IPS-15b (cell line): ENCODE results near the gene UBQLN1.

Experiments used
- H3K27me3 ChIP-seq: one replicate; pipeline ENCODE4 v1.6.1; 2013; ENCODE audit warnings: low read length; ENCODE audit not compliant: control insufficient read depth, insufficient read depth
- H3K36me3 ChIP-seq: one replicate; pipeline ENCODE4 v1.6.1; 2013; ENCODE audit warnings: low read length; ENCODE audit not compliant: control insufficient read depth, insufficient read depth
- H3K4me1 ChIP-seq: one replicate; pipeline ENCODE4 v1.6.1; 2013; ENCODE audit warnings: mild to moderate bottlenecking, low read length; ENCODE audit not compliant: control insufficient read depth, insufficient read depth
- H3K4me3 ChIP-seq: one replicate; pipeline ENCODE4 v1.5.1; 2013; ENCODE audit warnings: low read depth, low read length
- H3K9ac ChIP-seq: one replicate; pipeline ENCODE4 v1.6.1; 2013; ENCODE audit warnings: low read depth, mild to moderate bottlenecking, low read length
- H3K9me3 ChIP-seq: one replicate; pipeline ENCODE4 v1.6.1; 2013; ENCODE audit warnings: mild to moderate bottlenecking, low read length; ENCODE audit not compliant: control insufficient read depth, insufficient read depth

UBQLN1 gene

GRCh38 chr9:83680233-83680632 lies 27.5 kb downstream of the UBQLN1 start:
- Histone ChIP-seq H3K9me3 (no peaks in the 10 kb centered on the region), H3K9ac (no peak overlapping the region), H3K4me1 (peaks cover 8% of the 10 kb centered on the region), H3K4me3 (no peak overlapping the region), H3K27me3 (no peaks in the 10 kb centered on the region), H3K36me3 (peaks cover 11% of the 10 kb centered on the region)

- Histone ChIP-seq H3K9ac (no peak overlapping the region), H3K36me3 (peaks cover 11% of the 10 kb centered on the region), H3K4me3 (no peak overlapping the region), H3K9me3 (no peaks in the 10 kb centered on the region), H3K27me3 (no peaks in the 10 kb centered on the region), H3K4me1 (peaks cover 8% of the 10 kb centered on the region)
Observed at GRCh38 chr9:83677596-83677995, 30.2 kb downstream of the UBQLN1 start.

DNA sequence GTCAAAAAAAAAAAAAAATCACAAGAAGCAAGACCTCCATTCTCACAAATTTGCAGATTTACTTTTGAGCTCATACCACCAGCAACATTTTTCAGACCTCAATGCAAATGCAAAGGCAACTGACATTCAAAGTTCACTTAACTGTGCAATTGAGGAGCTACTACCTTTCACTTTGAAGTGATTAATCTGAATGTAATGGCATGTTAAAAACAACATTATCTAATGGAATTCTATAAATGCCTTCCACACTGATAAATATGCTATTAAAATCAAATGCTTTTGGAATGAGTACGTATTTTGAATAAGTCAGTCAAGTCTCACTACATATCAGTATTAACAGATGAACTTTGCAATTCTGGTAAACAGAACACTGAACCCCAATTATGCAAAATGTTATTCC lies 32.3 kb downstream of the UBQLN1 start:
- H3K9ac ChIP-seq = no peak overlapping the region
- no peak overlapping the region for H3K4me3 ChIP-seq
- H3K27me3 ChIP-seq = no peaks in the 10 kb centered on the region
- no peaks in the 10 kb centered on the region for H3K9me3 ChIP-seq
- peaks cover 4% of the 10 kb centered on the region for H3K36me3 ChIP-seq
- peaks cover under 1% of the 10 kb centered on the region for H3K4me1 ChIP-seq

DNA sequence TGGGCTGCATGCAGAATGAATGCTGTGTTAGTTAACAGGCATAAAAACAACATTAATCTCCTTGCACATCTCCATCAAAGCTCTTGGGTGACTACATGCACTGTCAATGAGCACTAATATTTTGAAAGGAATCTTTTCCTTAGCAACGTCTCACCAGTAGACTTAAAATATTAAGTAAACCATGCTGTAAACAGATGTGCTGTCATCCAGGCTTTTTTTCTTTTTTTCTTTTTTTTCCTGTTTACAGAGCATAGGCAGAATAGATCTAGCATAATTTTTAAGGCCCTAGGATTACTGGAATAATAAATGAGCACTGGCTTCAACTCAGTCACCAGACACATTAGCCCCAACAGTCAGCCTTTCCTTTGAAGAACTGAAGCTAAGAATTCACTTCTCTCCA lies 36.3 kb downstream of the UBQLN1 start:
- peaks cover under 1% of the 10 kb centered on the region for H3K36me3 ChIP-seq
- H3K4me3 ChIP-seq = no peak overlapping the region
- no peaks in the 10 kb centered on the region for H3K27me3 ChIP-seq
- no peak overlapping the region for H3K9ac ChIP-seq
- H3K4me1 ChIP-seq = no peaks in the 10 kb centered on the region
- H3K9me3 ChIP-seq = no peaks in the 10 kb centered on the region

- Histone ChIP-seq H3K4me3 (no peak overlapping the region), H3K9ac (no peak overlapping the region), H3K27me3 (no peaks in the 10 kb centered on the region), H3K36me3 (no peaks in the 10 kb centered on the region), H3K4me1 (no peaks in the 10 kb centered on the region), H3K9me3 (no peaks in the 10 kb centered on the region)
Observed at GRCh38 chr9:83670381-83670780, 37.4 kb downstream of the UBQLN1 start.

DNA sequence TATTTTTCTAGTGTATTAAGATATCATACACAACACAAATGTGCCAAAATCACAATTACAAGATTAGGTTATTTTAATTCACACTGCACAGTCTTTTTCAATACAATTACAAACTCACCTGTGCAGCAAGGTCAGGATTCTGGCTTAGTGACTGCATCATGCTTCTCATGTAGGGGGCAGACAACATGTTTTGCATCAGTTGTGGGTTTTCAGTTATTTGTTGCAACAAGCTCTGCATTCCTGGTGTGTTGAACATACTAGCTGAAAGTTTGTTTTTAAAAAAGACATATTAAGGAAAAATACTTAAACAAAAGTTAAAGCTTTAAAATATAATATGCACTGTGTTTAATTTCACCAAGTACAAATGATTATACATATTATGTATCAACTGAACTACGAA lies 38.7 kb downstream of the UBQLN1 start:
- Histone ChIP-seq H3K27me3 (no peaks in the 10 kb centered on the region), H3K9me3 (no peaks in the 10 kb centered on the region), H3K4me3 (no peak overlapping the region), H3K36me3 (no peaks in the 10 kb centered on the region), H3K4me1 (no peaks in the 10 kb centered on the region), H3K9ac (no peak overlapping the region)

DNA sequence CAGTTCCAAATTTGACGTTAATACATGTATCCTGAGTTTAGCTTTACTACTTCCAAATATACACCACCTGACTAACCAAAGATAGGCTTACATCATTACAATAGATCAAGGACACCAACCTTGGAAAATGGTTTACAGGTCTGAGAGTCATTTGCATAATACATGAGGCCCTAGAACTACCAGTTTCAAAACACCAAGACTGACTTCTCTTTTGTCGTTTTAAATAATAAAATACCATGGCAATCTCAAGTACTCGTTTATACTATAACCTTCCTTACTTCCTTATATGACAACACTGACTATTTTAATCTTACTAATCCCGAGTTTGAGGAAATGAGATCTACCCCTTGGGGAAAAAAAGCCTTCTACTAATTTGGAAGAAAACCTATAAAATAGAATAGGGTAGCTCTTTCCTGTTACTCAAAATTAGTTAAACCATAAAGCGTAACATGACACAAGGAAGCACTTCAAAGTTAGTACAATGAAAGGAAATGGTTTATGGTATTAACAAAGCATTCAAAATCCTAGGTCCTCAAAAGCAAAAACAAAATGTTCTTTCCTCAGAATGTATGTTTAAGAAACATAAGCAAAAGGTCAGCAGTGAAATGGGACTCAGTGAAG lies 42.1 kb downstream of the UBQLN1 start:
- no peaks in the 10 kb centered on the region for H3K36me3 ChIP-seq
- H3K4me3 ChIP-seq = no peak overlapping the region
- no peaks in the 10 kb centered on the region for H3K9me3 ChIP-seq
- no peak overlapping the region for H3K9ac ChIP-seq
- no peaks in the 10 kb centered on the region for H3K27me3 ChIP-seq
- H3K4me1 ChIP-seq = no peaks in the 10 kb centered on the region

DNA sequence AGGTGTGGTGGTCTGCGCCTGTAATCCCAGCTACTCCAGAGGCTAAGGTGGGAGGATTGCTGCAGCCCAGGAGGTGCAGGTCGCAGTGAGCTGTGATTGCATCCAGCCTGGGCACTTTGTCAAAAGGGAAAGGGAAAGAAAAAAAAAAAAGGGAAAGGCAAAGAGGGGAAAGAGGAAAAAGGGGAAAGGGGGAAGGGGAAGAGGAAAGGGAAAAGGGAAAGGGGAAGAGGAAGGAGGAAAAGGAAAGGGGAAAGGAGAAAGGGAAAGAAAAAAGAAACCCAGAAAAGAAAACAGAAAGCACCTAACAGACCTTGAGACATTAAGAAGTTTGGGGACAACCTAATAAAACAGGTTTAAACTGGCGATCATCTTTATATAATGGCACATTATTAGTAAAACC lies 44.8 kb downstream of the UBQLN1 start:
- Histone ChIP-seq H3K27me3 (no peaks in the 10 kb centered on the region), H3K9ac (no peak overlapping the region), H3K4me3 (no peak overlapping the region), H3K4me1 (no peaks in the 10 kb centered on the region), H3K36me3 (no peaks in the 10 kb centered on the region), H3K9me3 (no peaks in the 10 kb centered on the region)

DNA sequence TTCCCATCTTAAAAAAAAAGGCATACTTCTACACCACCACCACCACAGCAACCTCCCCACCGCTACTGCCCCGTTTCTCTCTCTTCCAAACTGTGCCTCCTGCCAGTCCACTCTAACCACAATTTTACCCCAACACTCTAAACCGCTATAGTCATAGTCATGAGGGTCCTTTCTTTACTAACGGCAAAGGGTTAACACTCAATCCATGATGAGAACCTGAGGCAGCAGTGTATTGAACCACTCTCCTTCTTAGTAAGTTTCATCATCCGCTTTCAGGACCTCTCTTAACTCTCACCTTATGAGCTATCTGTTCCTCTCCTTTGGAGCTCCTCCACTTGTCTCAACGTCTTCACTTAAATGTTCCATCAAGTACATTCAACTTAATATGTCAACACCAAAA lies 50.8 kb downstream of the UBQLN1 start:
- Histone ChIP-seq H3K27me3 (no peaks in the 10 kb centered on the region), H3K9ac (no peak overlapping the region), H3K9me3 (no peaks in the 10 kb centered on the region), H3K4me1 (no peaks in the 10 kb centered on the region), H3K36me3 (no peaks in the 10 kb centered on the region), H3K4me3 (no peak overlapping the region)

GRCh38 chr9:83656032-83656680 lies 51.6 kb downstream of the UBQLN1 start:
- H3K9me3 ChIP-seq = no peaks in the 10 kb centered on the region

GRCh38 chr9:83655433-83655832 lies 52.3 kb downstream of the UBQLN1 start:
- no peak overlapping the region for H3K9ac ChIP-seq
- no peaks in the 10 kb centered on the region for H3K9me3 ChIP-seq
- no peaks in the 10 kb centered on the region for H3K27me3 ChIP-seq
- H3K36me3 ChIP-seq = no peaks in the 10 kb centered on the region
- H3K4me3 ChIP-seq = no peak overlapping the region
- H3K4me1 ChIP-seq = no peaks in the 10 kb centered on the region

More at GRCh38 chr9:83656032-83656680, 51.6 kb downstream of the UBQLN1 start:
- Histone ChIP-seq H3K36me3 (no peaks in the 10 kb centered on the region), H3K9ac (no peak overlapping the region), H3K27me3 (no peaks in the 10 kb centered on the region), H3K4me1 (no peaks in the 10 kb centered on the region), H3K4me3 (no peak overlapping the region)

DNA sequence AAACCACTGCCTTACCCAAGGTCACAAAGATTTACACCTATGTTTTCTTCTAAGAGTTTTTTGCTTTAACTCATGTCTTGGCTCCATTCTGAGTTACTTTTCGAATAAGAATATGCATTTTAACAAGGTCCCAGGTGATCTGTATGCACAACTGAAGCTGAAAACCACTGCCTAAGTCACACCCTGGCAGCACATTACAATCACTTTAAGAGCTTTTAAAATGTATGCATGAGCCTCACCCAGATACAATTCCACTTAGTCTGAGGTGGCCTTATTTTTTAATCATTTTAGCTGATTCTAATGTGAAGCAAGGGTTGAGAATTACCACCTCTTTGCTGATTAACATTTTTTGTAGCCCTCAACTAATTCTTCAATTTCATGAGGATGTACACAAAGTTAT lies 55.3 kb downstream of the UBQLN1 start:
- no peaks in the 10 kb centered on the region for H3K9me3 ChIP-seq
- no peaks in the 10 kb centered on the region for H3K27me3 ChIP-seq
- no peaks in the 10 kb centered on the region for H3K36me3 ChIP-seq
- H3K9ac ChIP-seq = no peak overlapping the region
- H3K4me1 ChIP-seq = no peaks in the 10 kb centered on the region
- no peak overlapping the region for H3K4me3 ChIP-seq
